ENCODE measurements around the gene CRISPLD2.

CRISPLD2 gene

DNA sequence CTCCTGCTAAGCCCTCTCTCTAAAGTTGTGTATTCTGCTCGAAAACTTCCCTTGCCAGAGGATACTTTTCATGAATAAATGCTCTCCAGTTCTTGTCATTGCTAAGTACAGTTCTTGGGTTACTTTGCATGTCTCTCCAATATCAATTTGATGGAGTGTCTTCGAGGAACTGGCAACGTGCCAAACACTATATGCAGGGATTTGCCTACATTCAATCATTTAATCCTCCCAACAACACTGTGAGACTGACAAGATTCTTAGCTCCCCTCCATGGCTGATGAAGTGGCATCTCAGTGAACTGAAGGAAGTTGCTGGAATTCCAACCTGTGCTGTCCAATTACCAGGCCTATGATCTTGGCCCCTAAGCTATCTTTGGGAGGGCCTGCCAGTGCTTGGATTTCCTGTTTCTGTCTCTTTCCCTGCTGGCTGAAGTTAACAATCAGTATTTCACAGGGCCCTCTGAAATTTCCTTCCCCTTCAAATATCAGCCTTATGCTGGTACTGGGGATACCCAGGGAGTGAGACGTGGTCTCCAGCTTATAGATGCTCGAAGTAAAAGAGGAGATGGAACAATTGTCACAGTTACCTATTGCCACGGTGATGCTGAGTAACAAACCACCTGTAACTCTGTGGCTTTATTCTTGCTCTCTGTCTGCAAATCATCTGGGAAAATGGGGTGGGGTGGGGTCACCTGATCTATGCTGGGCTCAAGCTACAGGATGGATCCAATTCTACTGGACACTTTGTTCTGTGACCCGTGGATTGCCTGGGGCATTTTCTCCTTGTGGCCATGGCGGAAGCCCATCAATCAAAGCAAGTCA, 19.4 kb upstream of the CRISPLD2 start:
- DNase-seq (ENCODE audit: low read depth in 2 of 3, low spot score in 2 of 3): no peak

- no peak for DNase-seq (ENCODE audit: low read depth in 2 of 3, low spot score in 2 of 3)
Observed at GRCh38 chr16:84803146-84803545, 16.6 kb upstream of the CRISPLD2 start.

DNA sequence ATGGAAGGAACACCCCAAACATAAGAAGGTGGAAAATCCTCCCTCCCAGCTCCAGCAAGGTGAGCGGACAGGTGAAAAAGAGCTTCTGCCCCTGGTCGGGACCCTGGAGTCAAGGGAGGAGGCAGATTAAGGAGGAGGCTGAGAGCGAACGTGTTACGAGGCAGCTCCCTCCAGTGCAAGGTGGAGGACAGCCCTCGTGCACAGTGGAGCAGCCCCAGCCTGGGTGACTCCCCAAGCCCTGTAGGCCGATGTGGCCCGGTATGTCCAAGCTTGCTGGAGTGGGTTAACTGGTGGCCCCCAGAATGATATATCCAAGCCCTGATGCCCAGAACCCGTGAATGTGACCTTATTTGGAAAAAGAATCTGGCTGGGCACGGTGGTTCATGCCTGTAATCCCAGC, 15.5 kb upstream of the CRISPLD2 start:
- DNase-seq (ENCODE audit: low read depth in 2 of 3, low spot score in 2 of 3): no peak

- DNase-seq (ENCODE audit: low read depth in 2 of 3, low spot score in 2 of 3): no peak
Observed at GRCh38 chr16:84806256-84806889, 13.4 kb upstream of the CRISPLD2 start.

- DNase-seq (ENCODE audit: low read depth in 2 of 3, low spot score in 2 of 3): no peak
Observed at GRCh38 chr16:84806890-84807258, 12.9 kb upstream of the CRISPLD2 start.

DNA sequence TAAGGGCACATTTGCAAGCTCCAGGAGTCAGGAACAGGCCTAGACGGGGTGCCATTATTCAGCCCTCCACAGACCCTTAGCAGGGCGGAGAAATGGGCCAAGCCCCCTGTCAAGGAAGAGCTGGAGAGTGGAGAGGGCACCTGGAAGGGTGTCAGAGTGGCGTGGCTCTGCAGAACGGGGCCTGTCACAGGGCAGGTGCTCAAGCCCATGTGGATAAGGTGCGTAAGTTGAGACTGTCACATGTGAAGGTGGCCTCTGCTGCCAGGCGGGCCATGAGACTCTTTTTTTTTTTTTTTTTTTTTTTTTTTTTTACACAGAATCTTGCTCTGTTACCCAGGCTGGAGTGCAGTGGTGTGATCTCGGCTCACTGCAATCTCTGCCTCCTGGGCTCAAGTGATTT, 12.0 kb upstream of the CRISPLD2 start:
- no peak for DNase-seq (ENCODE audit: low read depth in 2 of 3, low spot score in 2 of 3)

- no peak for DNase-seq (ENCODE audit: low read depth in 2 of 3, low spot score in 2 of 3)
Observed at GRCh38 chr16:84808826-84809225, 11.0 kb upstream of the CRISPLD2 start.

- DNase-seq (ENCODE audit: low read depth in 2 of 3, low spot score in 2 of 3): no peak
Observed at GRCh38 chr16:84810518-84811273, 9.1 kb upstream of the CRISPLD2 start.

GRCh38 chr16:84811529-84811928, 8.3 kb upstream of the CRISPLD2 start:
- DNase-seq (ENCODE audit: low read depth in 2 of 3, low spot score in 2 of 3): no peak

DNA sequence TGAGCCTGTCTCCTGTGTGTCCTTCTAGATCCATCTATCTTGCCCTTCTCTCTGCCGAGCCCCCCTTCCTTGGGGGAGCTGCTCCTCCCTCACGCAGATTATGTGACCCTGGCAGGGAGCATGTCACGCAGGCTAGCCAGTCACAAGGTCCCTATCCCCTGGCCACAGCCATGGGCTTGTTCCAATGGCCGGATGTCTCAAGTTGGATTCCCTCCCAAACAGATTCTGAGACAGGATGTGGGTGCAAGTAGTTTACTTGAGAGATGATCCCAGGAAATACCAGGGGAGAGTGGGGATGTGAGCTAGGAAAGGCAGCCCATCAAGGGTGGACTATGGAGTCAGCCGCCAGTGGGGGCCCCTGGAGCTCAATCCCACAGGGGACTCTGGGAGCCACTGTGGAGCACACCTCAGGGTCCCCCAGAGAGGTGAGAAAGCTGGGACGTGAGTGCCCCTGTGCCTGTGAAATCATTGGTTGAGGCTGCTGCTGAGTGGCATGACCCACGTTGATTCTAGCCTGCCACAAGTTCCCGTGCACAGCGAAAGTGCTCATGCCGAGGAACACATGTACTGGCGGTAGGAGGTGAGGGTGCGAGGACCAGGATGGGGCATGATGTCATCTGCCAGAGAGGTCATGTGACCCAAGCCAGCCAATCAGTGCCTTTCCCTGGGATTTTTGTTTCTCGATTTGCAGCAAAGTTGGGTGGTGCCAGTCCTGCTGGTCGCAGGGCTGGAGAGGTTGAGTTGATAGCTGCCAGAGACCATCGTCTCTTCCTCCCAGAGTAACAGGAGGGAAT, 6.4 kb upstream of the CRISPLD2 start:
- DNase-seq (ENCODE audit: low read depth in 2 of 3, low spot score in 2 of 3): no peak

DNA sequence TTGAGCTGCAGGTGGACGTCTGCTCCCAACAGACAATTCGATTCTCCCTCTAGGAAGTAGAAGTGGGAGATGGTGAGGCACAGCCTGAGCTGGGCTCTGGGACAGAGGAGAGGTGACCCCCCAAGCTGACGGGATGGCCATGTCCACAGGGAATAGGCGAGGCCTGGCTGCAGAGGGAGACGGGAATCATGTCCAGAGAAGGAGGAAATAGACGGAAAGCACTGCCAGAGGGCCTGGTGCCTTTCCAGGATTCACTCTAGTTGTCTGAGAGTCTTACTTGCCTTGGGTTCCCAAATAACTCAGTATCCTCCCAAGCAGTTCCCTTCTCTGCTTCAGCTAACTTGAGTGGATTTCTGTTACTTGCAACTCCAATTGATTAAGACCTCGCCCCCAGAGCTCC, 4.3 kb upstream of the CRISPLD2 start:
- no peak for DNase-seq (ENCODE audit: low read depth in 2 of 3, low spot score in 2 of 3)

DNA sequence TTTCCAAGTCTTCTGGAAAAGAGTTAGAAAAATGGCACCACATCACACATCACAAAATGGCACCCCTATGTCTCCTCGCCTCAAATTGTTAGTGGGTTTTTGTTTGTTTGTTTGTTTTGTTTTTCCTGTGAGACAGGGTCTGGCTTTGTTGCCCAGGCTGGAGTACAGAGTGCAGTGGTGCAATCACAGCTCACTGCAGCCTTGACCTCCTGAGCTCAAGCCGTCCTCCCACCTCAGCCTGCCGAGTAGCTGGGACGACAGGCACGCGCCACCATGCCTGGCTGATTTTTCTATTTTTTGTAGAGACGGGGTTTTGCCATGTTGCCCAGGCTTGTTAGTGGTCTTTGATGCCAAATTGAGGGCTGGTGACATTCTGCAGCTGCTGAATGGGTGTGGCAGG, 3.8 kb upstream of the CRISPLD2 start:
- DNase-seq (ENCODE audit: low read depth in 2 of 3, low spot score in 2 of 3): no peak

DNA sequence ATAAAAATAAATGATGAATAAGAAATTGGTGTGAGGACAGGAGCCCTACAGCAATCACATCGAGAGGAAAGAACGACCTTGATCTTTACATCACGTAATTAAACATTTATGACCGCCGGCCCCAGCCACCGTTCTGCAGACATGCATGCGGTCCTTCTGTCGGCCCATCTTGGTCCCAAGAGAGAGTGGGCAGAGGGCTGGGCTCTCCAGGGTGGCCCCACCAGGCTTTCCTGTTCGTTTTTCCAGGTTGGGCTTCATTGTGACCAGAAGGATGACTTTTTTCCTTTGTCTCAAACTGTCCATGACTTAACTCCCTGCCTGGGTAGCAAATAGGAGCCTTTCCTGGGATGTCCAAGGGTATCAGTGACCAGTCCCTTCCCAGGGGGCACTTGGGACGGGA, 3.3 kb upstream of the CRISPLD2 start:
- DNase-seq (ENCODE audit: low read depth in 2 of 3, low spot score in 2 of 3): no peak

DNA sequence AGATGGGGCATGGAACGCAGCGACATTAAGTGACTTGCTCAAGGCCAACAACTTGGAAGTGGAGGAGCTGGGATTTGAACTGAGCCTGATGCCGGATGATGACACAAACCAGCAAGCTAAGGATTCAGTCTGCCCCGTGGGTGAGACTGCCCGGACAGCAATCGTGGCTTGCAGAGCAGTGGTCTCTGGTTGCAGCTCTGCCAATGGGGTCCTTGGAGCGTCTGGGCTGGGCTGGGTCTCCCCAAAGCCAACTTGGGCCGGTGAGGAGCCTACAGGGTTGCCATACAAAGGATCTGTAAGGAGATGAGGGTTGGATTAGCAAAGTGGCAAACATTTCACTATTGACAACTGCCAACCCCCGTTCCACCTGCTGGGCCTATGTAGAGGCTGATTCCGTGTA, 2.6 kb upstream of the CRISPLD2 start:
- no peak for DNase-seq (ENCODE audit: low read depth in 2 of 3, low spot score in 2 of 3)

DNA sequence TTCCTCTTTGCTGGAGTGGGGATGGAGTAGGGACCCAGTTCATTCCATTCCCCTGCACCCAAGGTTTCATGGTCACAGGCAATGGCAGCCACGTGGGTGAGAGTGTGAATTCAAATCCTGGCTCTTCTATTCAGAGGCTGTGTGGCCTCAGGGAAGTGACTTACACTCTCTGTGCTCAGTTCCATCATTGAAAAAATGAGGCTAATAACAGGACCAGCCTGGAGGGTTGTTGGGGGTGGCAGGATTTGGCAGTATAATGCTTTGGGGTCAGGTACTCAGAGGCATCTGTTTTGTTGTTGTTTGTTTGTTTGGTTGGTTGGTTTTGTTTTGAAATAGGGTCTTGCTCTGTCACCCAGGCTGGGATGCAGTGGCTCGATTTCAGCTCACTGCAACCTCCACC, 2.2 kb upstream of the CRISPLD2 start:
- DNase-seq (ENCODE audit: low read depth in 2 of 3, low spot score in 2 of 3): no peak

DNA sequence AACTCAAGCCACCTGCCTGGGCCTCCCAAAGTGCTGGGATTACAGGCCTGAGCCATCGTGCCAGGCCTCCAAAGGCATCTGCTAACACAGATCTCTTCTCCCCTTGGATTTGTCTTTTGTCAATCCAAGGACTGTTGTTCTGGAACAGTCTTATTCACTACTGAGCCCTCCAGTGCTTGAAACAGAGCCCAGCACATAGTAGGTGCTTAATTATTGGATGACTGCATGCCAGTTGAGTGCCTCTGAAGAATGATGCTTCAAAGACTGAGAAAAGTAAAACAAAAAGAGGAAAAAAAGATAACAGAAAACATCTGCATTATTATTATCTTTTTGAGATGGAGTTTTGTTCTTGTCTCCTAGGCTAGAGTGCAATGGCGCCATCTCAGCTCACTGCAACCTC, 1.7 kb upstream of the CRISPLD2 start:
- no peak for DNase-seq (ENCODE audit: low read depth in 2 of 3, low spot score in 2 of 3)

DNA sequence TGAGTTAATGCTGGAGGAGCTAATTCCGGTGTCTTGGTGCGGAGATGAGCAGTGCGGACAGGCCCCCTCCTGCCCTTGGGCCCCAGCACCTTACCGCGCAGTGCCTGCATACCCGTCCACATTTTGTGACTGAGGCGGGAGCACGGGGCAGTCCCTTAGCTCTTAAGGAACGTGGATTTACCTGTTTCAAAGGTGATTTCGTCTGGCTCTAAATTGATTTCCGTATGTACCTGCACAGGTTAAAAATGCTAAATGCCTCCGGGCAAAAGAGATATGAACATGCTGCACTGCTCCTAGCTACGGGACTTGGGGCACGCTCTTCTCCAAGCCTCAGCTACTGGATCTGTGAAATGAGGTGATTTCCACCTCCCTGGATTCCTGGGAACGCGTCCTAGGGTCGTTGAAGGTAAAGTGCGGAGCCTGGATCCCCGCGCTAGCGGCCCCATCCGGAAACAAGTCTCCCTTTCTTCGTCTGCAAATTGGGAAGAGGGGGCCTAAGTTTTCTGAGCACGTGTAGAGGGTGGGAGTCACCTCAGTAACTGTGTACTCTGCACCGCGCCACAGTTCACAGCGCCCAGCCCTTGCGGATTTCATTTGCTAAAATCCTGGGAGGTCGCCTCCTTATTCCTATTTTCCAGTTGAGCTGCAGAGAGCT, 669 bp upstream of the CRISPLD2 start:
- DNase-seq (ENCODE audit: low read depth in 2 of 3, low spot score in 2 of 3): no peak

DNA sequence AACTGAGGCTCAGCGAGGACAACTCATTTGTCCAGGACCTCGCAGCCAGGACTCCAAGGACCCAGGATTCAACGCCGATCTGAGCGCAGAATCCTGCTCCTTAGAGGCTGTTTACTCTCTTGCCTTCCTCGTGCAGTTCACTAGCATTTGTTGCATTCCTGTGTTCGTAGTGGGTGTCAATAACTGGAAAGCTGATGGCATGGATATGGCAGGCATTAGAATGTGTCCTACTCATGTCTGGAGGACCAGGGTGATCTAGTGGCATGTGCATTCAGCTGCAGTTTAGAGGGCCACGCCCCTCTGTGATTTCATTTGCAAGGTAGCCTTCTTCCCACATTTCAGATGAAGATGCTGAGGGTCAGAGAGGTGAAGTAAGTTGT, 510 bp downstream of the CRISPLD2 start:
- no peak for DNase-seq (ENCODE audit: low read depth in 2 of 3, low spot score in 2 of 3)

DNA sequence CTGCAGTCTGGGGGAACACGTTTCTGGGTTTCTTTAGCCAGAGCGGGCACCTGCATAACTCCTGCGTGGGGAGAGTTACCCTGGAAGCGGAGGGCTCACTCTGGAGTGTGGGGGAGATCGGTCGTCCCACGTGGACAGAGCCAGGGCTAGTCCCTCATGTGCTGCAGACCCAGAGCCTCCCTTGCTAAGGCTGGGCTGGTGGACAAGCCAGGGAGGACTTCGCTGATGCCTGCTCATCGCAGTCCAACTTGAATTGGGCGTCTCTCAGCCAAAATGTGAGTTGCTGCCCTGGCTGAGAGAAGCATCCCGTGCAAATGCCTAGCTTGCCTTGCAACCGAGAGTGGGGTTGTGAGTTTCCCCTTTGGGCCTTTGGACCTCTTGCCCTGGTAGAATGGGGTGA, 986 bp downstream of the CRISPLD2 start:
- DNase-seq (ENCODE audit: low read depth in 2 of 3, low spot score in 2 of 3): no peak

- DNase-seq (ENCODE audit: low read depth in 2 of 3, low spot score in 2 of 3): no peak
Observed at GRCh38 chr16:84821179-84821578, 1.4 kb downstream of the CRISPLD2 start.
